Gastrocnemius medialis (tissue), 4 donors: Measurements from ENCODE around the gene AADACL4. TPM values are rescaled to one million over a fixed set of nuclear protein-coding genes. Genes with fewer than 3 reads are reported as not detected.
A peak's percentile ranks its signal among the peaks of the same experiment; 100 is the strongest.

Source experiments
- ATAC-seq, 2 donors: fragments of 150-250 bp; one replicate each; pipeline ENCODE4 v1.9.1; 2016
- DNase-seq, 2 donors: peaks; one replicate each; pipeline ENCODE4 v3.0.0-alpha.2; 2019
- H3K27ac ChIP-seq, 4 donors: fragments of 200-600 bp; sonication (generic); 1 replicate in 1 of 4; 2 replicates in 3 of 4; pipeline ENCODE4 v1.5.1; 2016 to 2018; ENCODE audit warnings: mild to moderate bottlenecking in 2 of 4, moderate library complexity in 1 of 4
- H3K27me3 ChIP-seq, 3 donors: fragments of 200-600 bp; sonication (generic) in 2 of 3; 1 replicate in 1 of 3; 2 replicates in 2 of 3; pipeline versions ENCODE4 v1.5.1 to v1.6.0; 2016 to 2019; ENCODE audit warnings: mild to moderate bottlenecking in 1 of 3, moderate library complexity in 1 of 3
- H3K36me3 ChIP-seq, 2 donors: fragments of 200-600 bp; sonication (generic) in 1 of 2; one replicate each; pipeline ENCODE4 v1.5.1; 2017 to 2018
- H3K4me1 ChIP-seq, 2 donors: fragments of 200-600 bp; sonication (generic) in 1 of 2; one replicate each; pipeline ENCODE4 v1.5.1; 2016 to 2017; ENCODE audit warnings: mild to moderate bottlenecking in 2 of 2
- H3K4me3 ChIP-seq, 4 donors: fragments of 200-600 bp; sonication (generic) in 3 of 4; 1 replicate in 1 of 4; 2 replicates in 3 of 4; pipeline ENCODE4 v1.5.1; 2016 to 2019; ENCODE audit warnings: mild to moderate bottlenecking in 2 of 4
- H3K9me3 ChIP-seq, 3 donors: fragments of 200-600 bp; sonication (generic) in 2 of 3; 1 replicate in 1 of 3; 2 replicates in 2 of 3; pipeline ENCODE4 v1.5.1; 2016 to 2019
- CTCF ChIP-seq, 5 experiments: fragments of 450-650 bp in 3 of 5; fragments of 200-600 bp in 2 of 5; sonication (generic) in 2 of 5; IDR thresholded peaks in 4 of 5; conservative IDR thresholded peaks in 1 of 5; 1 replicate in 4 of 5; 2 replicates in 1 of 5; pipeline ENCODE4 v1.5.1; 2016 to 2019; ENCODE audit warnings: antibody characterized with exemption in 5 of 5, mild to moderate bottlenecking in 3 of 5, moderate library complexity in 3 of 5
- POLR2A ChIP-seq, 2 donors: fragments of 450-650 bp; IDR thresholded peaks; one replicate each; pipeline ENCODE4 v1.6.1; 2017; ENCODE audit warnings: antibody characterized with exemption in 2 of 2, mild to moderate bottlenecking in 2 of 2, moderate library complexity in 2 of 2
- in situ Hi-C, 4 donors: fragments of 200-750 bp; cut with MboI; loops; one replicate each; pipeline versions ENCODE4 v1.15.0 to v1.8.0; 2017; ENCODE audit warnings: low sequenced_read_pairs in 4 of 4
- intact Hi-C: fragments of 100-400 bp; cut with DNase I; formaldehyde crosslinking; loops from one replicate; pipeline ENCODE4 v1.15.1; 2023; ENCODE audit warnings: low total_unique reads
- total RNA-seq, 4 donors: library from RNA; depleted of rRNA; stranded (reverse); fragments of >200 nt; gene quantifications; one replicate each; pipeline versions ENCODE4 v1.1.0 to v1.2.3, GENCODE V29; 2016

AADACL4 gene
- total RNA-seq, 4 donors from 2014 or later = not detected

GRCh38 chr1:12596007-12596821 is 47.7 kb upstream of the AADACL4 start:
- intact Hi-C loops (loop anchor here (5.0 kb wide), 1 partner anchor 134 kb away; no protein-coding TSS in a partner anchor), in situ Hi-C loops (loop anchor here in 1 of 4 donors (10.0 kb wide), 1 partner anchor 51 kb away; no protein-coding TSS in a partner anchor)
- Histone ChIP-seq H3K27ac (peak overlapping the region; percentile 83 to 93 (median 88)), H3K4me1 (peaks cover 87 to 90% of the 10 kb centered on the region in 2 donors), H3K4me3 (peak overlapping the region; percentile 43 to 53 (median 52)), H3K9me3 (no peaks in the 10 kb centered on the region), H3K36me3 (no peaks in the 10 kb centered on the region), H3K27me3 (no peaks in the 10 kb centered on the region)
- peak; percentile 91 to 96 for DNase-seq
- ATAC-seq = peak; percentile 31 to 55
- TF ChIP-seq CTCF (IDR thresholded peaks at IDR 0.05 in 4 of 5, conservative IDR thresholded peaks at IDR 0.05 in 1 of 5) (peak in 1 of 5 experiments; percentile 10), POLR2A (IDR thresholded peaks at IDR 0.05) (peak; percentile 57 to 74)

GRCh38 chr1:12597792-12598191 is 46.1 kb upstream of the AADACL4 start:
- ATAC-seq (peak in 1 of 2 donors; percentile 9), DNase-seq (peak; percentile 71 to 80)
- intact Hi-C loops = loop anchor here (5.0 kb wide), 1 partner anchor 135 kb away; no protein-coding TSS in a partner anchor
- Histone ChIP-seq H3K36me3 (no peaks in the 10 kb centered on the region), H3K4me1 (peaks cover 89 to 92% of the 10 kb centered on the region in 2 donors), H3K4me3 (no peak overlapping the region), H3K27me3 (no peaks in the 10 kb centered on the region), H3K27ac (peak overlapping the region; percentile 83 to 93 (median 88)), H3K9me3 (no peaks in the 10 kb centered on the region)
- TF ChIP-seq CTCF (IDR thresholded peaks at IDR 0.05 in 4 of 5, conservative IDR thresholded peaks at IDR 0.05 in 1 of 5) (no peak), POLR2A (IDR thresholded peaks at IDR 0.05) (peak; percentile 9 to 15)
- in situ Hi-C loops = loop anchor here in 1 of 4 donors (10.0 kb wide), 1 partner anchor 53 kb away; no protein-coding TSS in a partner anchor

- ATAC-seq (no peak), DNase-seq (no peak)
- no peak overlapping the region for H3K4me3 ChIP-seq
- intact Hi-C loops (loop anchor here (5.0 kb wide), 1 partner anchor 137 kb away; no protein-coding TSS in a partner anchor), in situ Hi-C loops (loop anchor here in 1 of 4 donors (10.0 kb wide), 1 partner anchor 54 kb away; no protein-coding TSS in a partner anchor)
- TF ChIP-seq POLR2A (IDR thresholded peaks at IDR 0.05) (no peak), CTCF (IDR thresholded peaks at IDR 0.05 in 4 of 5, conservative IDR thresholded peaks at IDR 0.05 in 1 of 5) (no peak)
- peak overlapping the region; percentile 83 to 93 (median 88) for H3K27ac ChIP-seq
- H3K36me3 ChIP-seq = no peaks in the 10 kb centered on the region
- no peaks in the 10 kb centered on the region for H3K27me3 ChIP-seq
- peaks cover 89 to 92% of the 10 kb centered on the region in 2 donors for H3K4me1 ChIP-seq
- no peaks in the 10 kb centered on the region for H3K9me3 ChIP-seq
Measured at GRCh38 chr1:12598974-12599373, 44.9 kb upstream of the AADACL4 start.

GRCh38 chr1:12599657-12600056 is 44.2 kb upstream of the AADACL4 start:
- no peak for ATAC-seq
- Histone ChIP-seq H3K27ac (peak overlapping the region; percentile 83 to 93 (median 88)), H3K27me3 (no peaks in the 10 kb centered on the region), H3K4me3 (no peak overlapping the region), H3K4me1 (peaks cover 85 to 92% of the 10 kb centered on the region in 2 donors), H3K9me3 (no peaks in the 10 kb centered on the region), H3K36me3 (no peaks in the 10 kb centered on the region)
- TF ChIP-seq CTCF (IDR thresholded peaks at IDR 0.05 in 4 of 5, conservative IDR thresholded peaks at IDR 0.05 in 1 of 5) = no peak
- no peak for TF ChIP-seq POLR2A (IDR thresholded peaks at IDR 0.05)
- no peak for DNase-seq
- in situ Hi-C loops = loop anchor here in 1 of 4 donors (10.0 kb wide), 1 partner anchor 55 kb away; no protein-coding TSS in a partner anchor
- intact Hi-C loops = loop anchor here (5.0 kb wide), 1 partner anchor 137 kb away; no protein-coding TSS in a partner anchor
